Lower lobe of right lung (tissue), 2 donors: ENCODE results near the gene FCN2. TPM values are rescaled to one million over a fixed set of nuclear protein-coding genes. Genes with fewer than 3 reads are reported as not detected.
"Not testable (repeated sequence)": the region's sequence is repeated elsewhere in the genome, so short reads cannot be mapped to it uniquely, and the experiment has no call there.

Experiments
- ATAC-seq, 2 donors: fragments of 200-7000 bp; cut with Tn5 transposase; one replicate each; pipeline ENCODE4 v1.9.1; 2020 to 2022; ENCODE audit warnings: mild to moderate bottlenecking in 2 of 2, moderate library complexity in 2 of 2
- DNase-seq: peaks from one replicate; pipeline ENCODE4 v3.0.0-alpha.2; 2020
- H3K27ac ChIP-seq: fragments of 200-600 bp; one replicate; pipeline ENCODE4 v1.8.0; 2022
- H3K27me3 ChIP-seq: fragments of 200-600 bp; one replicate; pipeline ENCODE4 v1.8.0; 2022; ENCODE audit warnings: low read depth
- H3K36me3 ChIP-seq: fragments of 200-600 bp; one replicate; pipeline ENCODE4 v1.8.0; 2022; ENCODE audit warnings: mild to moderate bottlenecking
- H3K4me1 ChIP-seq: fragments of 200-600 bp; one replicate; pipeline ENCODE4 v1.8.0; 2022
- H3K4me3 ChIP-seq: fragments of 200-600 bp; one replicate; pipeline ENCODE4 v1.8.0; 2022; ENCODE audit warnings: mild to moderate bottlenecking
- H3K9me3 ChIP-seq: fragments of 200-600 bp; one replicate; pipeline ENCODE4 v1.8.0; 2022
- CTCF ChIP-seq: fragments of 200-600 bp; IDR thresholded peaks from one replicate; pipeline ENCODE4 v1.8.0; 2022; ENCODE audit warnings: antibody characterized with exemption, mild to moderate bottlenecking
- intact Hi-C: fragments of 100-400 bp; cut with DNase I; formaldehyde crosslinking; loops from one replicate; pipeline ENCODE4 v1.11.0; 2022
- total RNA-seq: library from RNA; stranded (reverse); fragmentation: NEBNext Ultra II Directional; extraction: Animal tissue kit (Norgen Biotek cat#: 25700); gene quantifications from one replicate; pipeline ENCODE4 v1.2.1, GENCODE V29; 2021
- donor health status: DM: no; HTN: yes; CAD: no; lungs with severe emphysema.

FCN2 gene
- total RNA-seq, 1 donor from 2014 or later, result not detected

GRCh38 chr9:134853893-134854292 lies 26.7 kb upstream of the FCN2 start:
- Histone ChIP-seq H3K4me1 (no peaks in the 10 kb centered on the region), H3K27ac (no peak overlapping the region), H3K9me3 (no peaks in the 10 kb centered on the region), H3K4me3 (no peak overlapping the region), H3K36me3 (no peaks in the 10 kb centered on the region), H3K27me3 (peaks cover 3% of the 10 kb centered on the region)
- DNase-seq, result no peak
- TF ChIP-seq CTCF, result no peak
- no peak for ATAC-seq
- intact Hi-C loops, result no loop called here

DNA sequence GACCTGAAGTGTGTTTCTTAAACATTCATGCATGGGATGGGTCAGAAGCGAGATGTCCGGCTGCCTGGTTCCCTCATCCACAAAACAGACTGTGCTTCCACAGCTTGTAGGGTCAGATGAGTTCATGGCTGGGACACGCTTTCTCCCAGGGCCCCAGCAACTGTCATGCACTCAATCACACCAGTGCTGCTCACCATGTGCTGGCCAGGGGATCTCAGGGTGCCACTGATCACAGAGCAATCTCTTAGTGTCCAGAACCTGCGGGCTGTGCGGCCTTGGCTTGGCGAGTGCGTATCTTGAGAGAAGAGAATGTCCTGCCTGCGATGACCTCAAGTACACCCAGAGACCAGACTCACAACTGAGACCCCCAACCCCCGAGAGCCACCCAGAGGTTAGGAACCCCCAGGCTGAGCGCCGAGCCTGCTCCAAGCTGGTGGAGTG lies 26.0 kb upstream of the FCN2 start:
- H3K9me3 ChIP-seq, result no peaks in the 10 kb centered on the region
- no peaks in the 10 kb centered on the region for H3K36me3 ChIP-seq
- TF ChIP-seq CTCF, result no peak
- H3K27me3 ChIP-seq, result peaks cover 3% of the 10 kb centered on the region
- H3K4me1 ChIP-seq, result no peaks in the 10 kb centered on the region
- DNase-seq (peak; percentile 25), ATAC-seq (no peak)
- intact Hi-C loops, result no loop called here
- H3K4me3 ChIP-seq, result no peak overlapping the region
- H3K27ac ChIP-seq, result no peak overlapping the region

DNA sequence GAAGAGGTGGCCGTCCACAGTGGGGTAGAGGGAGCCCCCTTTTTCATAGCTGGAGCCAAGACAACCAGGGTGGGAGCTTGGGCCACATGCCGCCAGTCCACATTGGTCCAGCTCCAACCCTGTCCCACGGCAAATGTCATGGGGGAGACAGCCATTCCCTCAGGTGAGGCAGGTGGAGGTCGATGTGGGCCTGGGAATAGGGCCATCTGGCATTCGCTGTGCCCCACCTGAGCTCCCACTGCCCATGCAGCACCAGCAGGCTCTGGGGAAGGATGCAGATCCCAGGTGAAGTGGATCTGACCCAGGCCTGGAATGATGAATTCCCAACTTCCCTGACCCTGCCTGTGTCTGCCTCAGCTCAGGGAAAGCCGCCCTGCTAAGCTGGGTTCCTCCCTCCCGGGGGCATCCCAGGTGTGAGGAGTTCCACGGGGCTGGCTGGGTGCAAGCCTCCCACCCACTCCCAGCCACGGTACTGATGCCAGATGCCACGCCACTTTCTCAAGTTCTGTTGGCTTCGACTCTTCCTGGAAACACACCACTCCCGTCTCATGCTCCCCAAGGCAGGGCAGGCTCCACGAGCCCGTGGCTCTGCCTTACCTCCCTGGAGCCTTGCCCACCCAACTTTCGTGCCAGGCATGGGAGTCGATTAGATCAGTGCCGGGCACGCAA lies 25.2 kb upstream of the FCN2 start:
- no peaks in the 10 kb centered on the region for H3K9me3 ChIP-seq

DNA sequence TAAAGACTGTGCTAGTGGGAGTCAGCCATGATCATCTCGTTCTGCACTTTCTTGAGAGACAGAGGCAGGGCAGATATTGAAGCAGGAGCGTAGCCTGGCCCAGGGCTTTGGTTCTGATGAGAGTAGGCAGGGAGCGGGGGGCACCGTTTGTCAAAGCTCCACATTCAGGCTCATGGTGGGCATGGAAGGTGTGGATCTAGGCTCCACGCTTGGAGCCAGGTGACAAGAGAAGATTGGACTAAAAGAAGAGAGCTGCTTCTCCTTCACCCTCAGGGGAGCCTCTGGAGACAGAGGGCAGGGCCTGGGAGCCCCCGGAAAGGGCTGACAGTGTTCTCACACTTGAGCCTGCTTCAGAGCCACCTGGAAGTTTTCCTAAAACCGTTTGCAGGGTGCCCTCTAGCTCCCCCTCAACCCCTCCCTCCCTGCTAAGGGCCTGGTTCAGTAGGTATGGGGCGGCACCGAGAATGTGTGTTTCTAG lies 24.7 kb upstream of the FCN2 start:
- Histone ChIP-seq H3K27ac (no peak overlapping the region), H3K4me3 (no peak overlapping the region), H3K9me3 (no peaks in the 10 kb centered on the region), H3K36me3 (no peaks in the 10 kb centered on the region), H3K4me1 (no peaks in the 10 kb centered on the region), H3K27me3 (peaks cover 3% of the 10 kb centered on the region)
- TF ChIP-seq CTCF, result no peak
- intact Hi-C loops, result no loop called here
- DNase-seq (peak; percentile 32), ATAC-seq (no peak)

More for the DNA sequence above, 25.2 kb upstream of the FCN2 start:
- intact Hi-C loops, result no loop called here
- H3K27me3 ChIP-seq, result peaks cover 3% of the 10 kb centered on the region
- no peak for ATAC-seq
- DNase-seq, result peak; percentile 32
- H3K4me3 ChIP-seq, result no peak overlapping the region
- no peaks in the 10 kb centered on the region for H3K36me3 ChIP-seq
- no peak for TF ChIP-seq CTCF
- no peak overlapping the region for H3K27ac ChIP-seq
- H3K4me1 ChIP-seq, result no peaks in the 10 kb centered on the region

DNA sequence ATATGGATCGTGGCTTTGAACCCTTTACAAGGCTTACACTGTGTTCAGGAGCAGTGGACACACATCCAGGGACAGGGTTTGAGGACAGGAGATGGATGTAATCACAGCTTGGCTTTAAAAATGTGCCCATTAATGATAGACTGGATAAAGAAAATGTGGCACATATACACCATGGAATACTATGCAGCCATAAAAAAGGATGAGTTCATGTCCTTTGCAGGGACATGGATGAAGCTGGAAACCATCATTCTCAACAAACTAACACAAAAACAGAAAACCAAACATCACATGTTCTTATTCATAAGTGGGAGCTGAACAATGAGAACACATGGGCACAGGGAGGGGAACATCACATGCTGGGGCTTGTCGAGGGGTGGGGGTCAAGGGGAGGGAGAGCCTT lies 23.2 kb upstream of the FCN2 start:
- DNase-seq, intact Hi-C loops, ATAC-seq, H3K9me3 ChIP-seq, H3K36me3 ChIP-seq, H3K4me3 ChIP-seq, H3K4me1 ChIP-seq, H3K27me3 ChIP-seq, H3K27ac ChIP-seq: not testable (repeated sequence)

GRCh38 chr9:134858051-134858841 lies 22.4 kb upstream of the FCN2 start:
- ATAC-seq (no peak), DNase-seq (no peak)
- no peak overlapping the region for H3K4me3 ChIP-seq
- H3K27ac ChIP-seq, result no peak overlapping the region
- no peak for TF ChIP-seq CTCF
- intact Hi-C loops, result no loop called here
- H3K27me3 ChIP-seq, result peaks cover 3% of the 10 kb centered on the region
- no peaks in the 10 kb centered on the region for H3K4me1 ChIP-seq
- no peaks in the 10 kb centered on the region for H3K9me3 ChIP-seq
- H3K36me3 ChIP-seq, result no peaks in the 10 kb centered on the region
